Ovary (tissue), 3 donors: ENCODE results near the gene LHB.
"Not testable (repeated sequence)": the region's sequence is repeated elsewhere in the genome, so short reads cannot be mapped to it uniquely, and the experiment has no call there.

Source experiments
- CTCF ChIP-seq, 3 donors: fragments of 450-650 bp in 2 of 3; fragments of 200-600 bp in 1 of 3; IDR thresholded peaks; one replicate each; pipeline versions ENCODE4 v1.5.1 to v1.8.0; 2016 to 2022; ENCODE audit warnings: antibody characterized with exemption in 3 of 3, mild to moderate bottlenecking in 1 of 3
- EP300 ChIP-seq: sonication (generic); formaldehyde crosslinking; IDR thresholded peaks from one replicate; pipeline ENCODE4 v1.6.1; 2017; ENCODE audit warnings: antibody characterized with exemption
- POLR2A ChIP-seq: fragments of 450-650 bp; IDR thresholded peaks from one replicate; pipeline ENCODE4 v1.6.1; 2017; ENCODE audit warnings: antibody characterized with exemption, mild to moderate bottlenecking, moderate library complexity
- donor health status: DM: no; HTN: no; CAD: no.

GRCh38 chr19:49042666-49043065, 25.8 kb upstream of the LHB start:
- TF ChIP-seq EP300; CTCF (IDR thresholded peaks at IDR 0.05); POLR2A: not testable (repeated sequence)
